Measurements from ENCODE around the gene DAPK1. TPM values are rescaled to one million over a fixed set of nuclear protein-coding genes. Genes with fewer than 3 reads are reported as not detected.
"Not testable (repeated sequence)": the region's sequence is repeated elsewhere in the genome, so short reads cannot be mapped to it uniquely, and the experiment has no call there.

DAPK1 gene
- polyA plus RNA-seq, 6 donors from 2014 or later, result 0.13 to 0.79 (median 0.32) TPM; not detected in 1

DNA sequence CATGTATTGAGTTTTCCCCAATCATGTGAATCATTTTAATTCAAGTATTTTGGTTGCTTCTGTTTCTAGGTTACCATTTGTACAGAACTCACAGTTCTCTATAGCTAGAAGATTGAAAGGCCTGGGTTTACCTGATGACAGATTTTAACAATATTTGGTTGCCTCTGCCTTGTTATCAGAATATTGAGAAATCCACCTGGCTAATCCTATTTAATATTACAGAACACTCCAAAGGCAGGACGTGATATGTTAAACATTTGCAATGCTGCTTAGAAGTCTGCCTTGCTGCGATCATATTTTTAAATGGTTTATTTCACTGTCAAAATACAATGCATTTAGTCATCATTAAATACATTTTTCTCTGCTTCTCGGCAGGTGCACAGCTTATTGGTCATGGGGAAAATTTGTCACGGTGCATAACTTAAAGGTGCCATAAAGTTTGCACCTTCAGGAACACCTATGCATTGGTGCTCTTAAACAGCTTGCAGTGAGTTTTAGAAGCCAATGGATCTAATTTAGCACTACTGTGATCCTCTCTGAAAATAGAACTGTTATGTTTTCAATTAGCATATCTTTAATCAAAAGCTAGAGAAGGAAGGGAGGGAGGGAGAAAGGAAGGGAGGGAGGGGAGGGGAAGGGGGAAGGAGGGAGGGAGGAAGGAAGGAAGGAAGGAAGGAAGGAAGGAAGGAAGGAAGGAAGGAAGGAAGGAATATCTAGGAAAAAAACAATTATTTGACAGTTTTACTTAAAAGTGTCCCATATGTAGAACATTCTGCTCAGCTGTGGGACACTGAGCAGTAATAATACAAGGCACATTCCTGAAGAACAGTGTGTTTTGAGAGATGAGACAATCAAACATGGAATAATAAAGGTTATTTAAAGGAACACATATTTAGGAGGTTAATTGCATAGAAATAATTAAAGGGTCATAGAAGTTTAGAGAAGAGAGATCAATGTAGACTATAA is 15.5 kb upstream of the DAPK1 start:
- no peak for DNase-seq
- H3K4me1 Mint-ChIP-seq, result peaks cover 0 to 10% (median 7%) of the 10 kb centered on the region in 3 donors
- no peak overlapping the region for H3K4me3 Mint-ChIP-seq
- H3K27me3 Mint-ChIP-seq, result no peaks in the 10 kb centered on the region
- H3K27ac Mint-ChIP-seq, result no peak overlapping the region
- H3K36me3 Mint-ChIP-seq, result no peaks in the 10 kb centered on the region
- peaks cover 0 to 7% (median 0%) of the 10 kb centered on the region in 7 donors for H3K9me3 Mint-ChIP-seq
- no peak for ATAC-seq (ENCODE audit: low read depth in 2 of 2)

GRCh38 chr9:87490225-87490624 is 7.4 kb upstream of the DAPK1 start:
- Mint-ChIP-seq H3K4me1 (no peaks in the 10 kb centered on the region), H3K27ac (no peak overlapping the region), H3K36me3 (no peaks in the 10 kb centered on the region), H3K27me3 (peaks cover 9 to 14% (median 10%) of the 10 kb centered on the region in 3 donors), H3K4me3 (no peak overlapping the region), H3K9me3 (peaks cover 0 to 2% (median 0%) of the 10 kb centered on the region in 7 donors)
- ATAC-seq (ENCODE audit: low read depth in 2 of 2), result no peak
- DNase-seq, result no peak

DNA sequence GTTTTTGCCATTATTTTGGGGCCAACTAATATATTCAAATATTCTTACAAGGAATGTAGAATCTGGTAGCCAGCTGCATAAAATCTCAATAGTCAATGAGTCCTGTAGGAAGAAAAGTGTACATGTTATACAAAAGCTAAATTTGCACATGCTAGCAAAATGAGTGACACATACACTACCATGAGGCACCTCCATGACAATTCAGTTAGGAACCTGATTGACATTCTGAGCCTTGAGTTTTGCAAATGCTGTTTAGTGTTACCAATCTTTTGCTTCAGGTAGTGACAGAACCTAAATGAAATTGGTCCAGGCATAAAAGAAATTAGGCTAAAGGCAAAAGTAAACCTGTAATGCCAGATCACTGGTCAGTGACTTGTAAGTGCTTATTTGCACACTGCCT is 6.8 kb upstream of the DAPK1 start:
- no peak overlapping the region for H3K27ac Mint-ChIP-seq
- DNase-seq (no peak), ATAC-seq (ENCODE audit: low read depth in 2 of 2) (no peak)
- no peaks in the 10 kb centered on the region for H3K36me3 Mint-ChIP-seq
- H3K27me3 Mint-ChIP-seq, result peaks cover 16 to 17% (median 16%) of the 10 kb centered on the region in 3 donors
- no peaks in the 10 kb centered on the region for H3K4me1 Mint-ChIP-seq
- H3K9me3 Mint-ChIP-seq, result peaks cover 0 to 4% (median 0%) of the 10 kb centered on the region in 7 donors
- H3K4me3 Mint-ChIP-seq, result no peak overlapping the region

DNA sequence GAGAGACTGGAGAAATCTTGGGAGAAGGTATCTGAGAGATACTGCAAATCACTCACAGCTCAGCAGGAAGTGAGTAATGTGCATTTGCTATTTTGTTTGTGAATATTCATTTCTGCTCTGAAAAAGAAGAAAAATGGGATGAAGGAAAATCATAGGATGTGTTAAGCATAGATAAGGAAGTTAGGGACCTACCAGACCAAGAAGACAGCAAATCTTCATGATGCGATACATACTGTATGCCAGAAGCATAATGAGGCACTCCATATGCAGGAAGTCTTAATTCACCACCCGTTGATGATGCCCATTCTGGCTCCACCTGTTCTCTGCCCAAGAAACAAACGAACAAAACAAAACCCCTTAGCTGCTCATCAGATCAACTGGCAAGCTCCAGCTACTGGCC is 6.1 kb upstream of the DAPK1 start:
- H3K4me3 Mint-ChIP-seq, result no peak overlapping the region
- H3K4me1 Mint-ChIP-seq, result no peaks in the 10 kb centered on the region
- H3K36me3 Mint-ChIP-seq, result no peaks in the 10 kb centered on the region
- no peak for ATAC-seq (ENCODE audit: low read depth in 2 of 2)
- peaks cover 0 to 4% (median 0%) of the 10 kb centered on the region in 7 donors for H3K9me3 Mint-ChIP-seq
- DNase-seq, result no peak
- H3K27me3 Mint-ChIP-seq, result peaks cover 17 to 22% (median 21%) of the 10 kb centered on the region in 3 donors
- no peak overlapping the region for H3K27ac Mint-ChIP-seq

DNA sequence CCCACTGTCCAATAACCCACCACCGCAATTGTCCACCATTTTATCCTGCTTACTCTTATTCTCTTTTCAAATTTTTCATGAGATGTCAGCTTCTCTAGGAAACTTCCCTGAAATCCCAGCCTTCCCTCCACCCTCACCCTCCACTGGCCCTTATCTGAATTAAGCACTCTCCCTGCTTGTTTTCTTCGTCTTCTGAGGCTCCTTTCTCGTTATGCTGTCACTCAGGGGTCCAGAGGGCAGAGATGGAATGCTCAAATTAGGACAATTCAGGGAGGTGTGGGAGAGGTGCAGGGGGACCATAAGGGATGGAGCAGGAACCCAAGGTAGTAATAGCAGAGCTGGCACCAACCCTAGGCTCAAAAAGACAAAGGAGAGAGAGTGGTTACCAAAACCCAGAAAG is 5.0 kb upstream of the DAPK1 start:
- Mint-ChIP-seq H3K36me3 (no peaks in the 10 kb centered on the region), H3K9me3 (peaks cover 0 to 4% (median 0%) of the 10 kb centered on the region in 7 donors), H3K27ac (no peak overlapping the region), H3K4me1 (no peaks in the 10 kb centered on the region), H3K27me3 (peaks cover 24 to 28% (median 25%) of the 10 kb centered on the region in 3 donors), H3K4me3 (no peak overlapping the region)
- DNase-seq (no peak), ATAC-seq (ENCODE audit: low read depth in 2 of 2) (no peak)

- peaks cover 36 to 41% (median 40%) of the 10 kb centered on the region in 3 donors for H3K27me3 Mint-ChIP-seq
- ATAC-seq (ENCODE audit: low read depth in 2 of 2), result no peak
- no peaks in the 10 kb centered on the region for H3K36me3 Mint-ChIP-seq
- no peak overlapping the region for H3K4me3 Mint-ChIP-seq
- DNase-seq, result no peak
- peaks cover 0 to 4% (median 0%) of the 10 kb centered on the region in 7 donors for H3K9me3 Mint-ChIP-seq
- H3K27ac Mint-ChIP-seq, result no peak overlapping the region
- peaks cover 6 to 7% (median 6%) of the 10 kb centered on the region in 3 donors for H3K4me1 Mint-ChIP-seq
Measured at GRCh38 chr9:87494970-87495471, 2.6 kb upstream of the DAPK1 start.

DNA sequence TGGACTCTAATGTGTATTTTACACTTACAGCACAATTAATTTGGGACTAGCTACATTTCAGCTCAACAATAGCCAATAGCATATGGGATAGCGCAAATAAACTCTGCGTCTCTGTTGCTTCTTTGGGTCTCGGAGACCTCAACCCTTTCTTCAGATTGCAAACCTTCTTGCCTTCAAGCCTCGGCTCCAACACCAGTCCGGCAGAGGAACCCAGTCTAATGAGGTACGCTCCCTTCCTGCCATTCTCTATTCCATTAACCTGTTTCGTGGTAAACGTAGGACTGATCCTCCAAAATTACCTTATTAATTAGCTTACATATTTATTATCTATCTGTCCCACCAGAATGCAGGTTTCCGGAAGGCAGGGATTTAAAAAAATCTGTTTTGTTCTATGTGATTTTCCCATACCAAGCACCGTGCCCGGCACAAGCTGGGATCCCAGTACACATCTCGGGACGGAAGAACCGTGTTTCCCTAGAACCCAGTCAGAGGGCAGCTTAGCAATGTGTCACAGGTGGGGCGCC is 525 bp upstream of the DAPK1 start:
- Mint-ChIP-seq H3K27ac (no peak overlapping the region), H3K27me3 (peaks cover 43 to 54% (median 50%) of the 10 kb centered on the region in 3 donors), H3K9me3 (peaks cover 0 to 4% (median 0%) of the 10 kb centered on the region in 7 donors), H3K36me3 (no peaks in the 10 kb centered on the region), H3K4me3 (peak overlapping the region in 5 of 8 donors; percentile 51 to 87 (median 64)), H3K4me1 (peaks cover 6 to 7% (median 6%) of the 10 kb centered on the region in 3 donors)
- DNase-seq, result no peak
- ATAC-seq (ENCODE audit: low read depth in 2 of 2), result no peak

- Mint-ChIP-seq H3K4me3 (peak overlapping the region in 5 of 8 donors; percentile 19 to 83 (median 56)), H3K4me1 (peaks cover 6 to 7% (median 6%) of the 10 kb centered on the region in 3 donors), H3K27me3 (peaks cover 48 to 56% (median 52%) of the 10 kb centered on the region in 3 donors), H3K27ac (no peak overlapping the region), H3K36me3 (no peaks in the 10 kb centered on the region), H3K9me3 (peaks cover 0 to 2% (median 0%) of the 10 kb centered on the region in 7 donors)
- no peak for ATAC-seq (ENCODE audit: low read depth in 2 of 2)
- no peak for DNase-seq
Measured at GRCh38 chr9:87498046-87498810, 561 bp downstream of the DAPK1 start.

DNA sequence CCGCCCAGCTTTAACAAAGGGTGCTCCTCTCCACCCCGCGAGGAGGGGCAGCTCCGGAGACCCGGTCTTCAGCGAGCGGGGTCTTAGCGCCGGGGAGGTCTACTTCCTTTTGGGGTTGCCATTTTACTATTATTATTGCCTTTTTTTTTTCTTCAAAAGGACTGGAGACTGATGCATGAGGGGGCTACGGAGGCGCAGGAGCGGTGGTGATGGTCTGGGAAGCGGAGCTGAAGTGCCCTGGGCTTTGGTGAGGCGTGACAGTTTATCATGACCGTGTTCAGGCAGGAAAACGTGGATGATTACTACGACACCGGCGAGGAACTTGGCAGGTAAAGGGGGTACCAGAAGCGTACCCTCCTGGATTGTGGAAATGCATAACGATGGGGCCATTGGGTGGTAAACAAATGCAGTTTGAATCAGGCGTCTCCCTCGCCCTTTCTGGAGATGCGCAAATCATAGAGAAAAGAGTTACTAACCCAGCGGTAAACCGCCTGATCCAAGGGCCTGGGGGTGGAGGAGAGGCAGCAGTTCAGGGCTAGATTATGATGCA is 1.2 kb downstream of the DAPK1 start:
- Mint-ChIP-seq H3K36me3 (no peaks in the 10 kb centered on the region), H3K9me3 (peaks cover 0 to 2% (median 0%) of the 10 kb centered on the region in 7 donors), H3K27me3 (peaks cover 50 to 62% (median 54%) of the 10 kb centered on the region in 3 donors), H3K4me3 (peak overlapping the region in 4 of 8 donors; percentile 45 to 83 (median 64)), H3K27ac (peak overlapping the region in 1 of 6 donors; percentile 83), H3K4me1 (peaks cover 6 to 7% (median 6%) of the 10 kb centered on the region in 3 donors)
- DNase-seq, result no peak
- ATAC-seq (ENCODE audit: low read depth in 2 of 2), result no peak

DNA sequence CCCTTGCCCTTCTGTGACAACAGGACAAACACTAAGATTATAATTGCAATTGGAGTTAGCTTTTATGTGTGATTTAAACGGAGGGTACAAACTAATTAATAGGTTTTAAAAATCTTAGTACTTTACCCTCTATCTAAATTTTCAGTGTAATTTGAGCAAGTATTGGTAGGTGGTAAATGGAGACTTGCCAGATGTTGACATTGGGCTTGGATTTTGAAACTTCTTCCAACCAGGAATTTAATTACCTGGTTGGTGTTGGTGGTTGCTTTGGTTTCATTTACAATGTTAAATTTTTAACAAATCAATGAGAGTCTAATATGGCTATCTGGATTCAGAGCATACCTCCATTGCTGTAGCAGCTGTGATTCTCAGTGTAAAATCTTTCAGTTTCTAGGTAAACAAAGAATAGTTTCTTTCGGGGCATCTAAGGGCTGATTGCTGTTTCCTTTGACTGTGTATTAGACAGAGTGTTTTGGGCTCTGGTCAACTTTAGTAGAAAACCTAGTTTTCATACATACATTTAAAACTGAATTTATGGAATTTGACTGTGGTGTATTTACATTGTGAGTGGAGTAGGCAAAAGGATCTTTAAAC is 1.9 kb downstream of the DAPK1 start:
- Mint-ChIP-seq H3K27me3 (peaks cover 52 to 69% (median 54%) of the 10 kb centered on the region in 3 donors), H3K4me3 (peak overlapping the region in 4 of 8 donors; percentile 45 to 83 (median 64)), H3K36me3 (no peaks in the 10 kb centered on the region), H3K4me1 (peaks cover 6 to 7% (median 6%) of the 10 kb centered on the region in 3 donors), H3K27ac (no peak overlapping the region), H3K9me3 (peaks cover 0 to 2% (median 0%) of the 10 kb centered on the region in 7 donors)
- ATAC-seq (ENCODE audit: low read depth in 2 of 2) (no peak), DNase-seq (no peak)

DNA sequence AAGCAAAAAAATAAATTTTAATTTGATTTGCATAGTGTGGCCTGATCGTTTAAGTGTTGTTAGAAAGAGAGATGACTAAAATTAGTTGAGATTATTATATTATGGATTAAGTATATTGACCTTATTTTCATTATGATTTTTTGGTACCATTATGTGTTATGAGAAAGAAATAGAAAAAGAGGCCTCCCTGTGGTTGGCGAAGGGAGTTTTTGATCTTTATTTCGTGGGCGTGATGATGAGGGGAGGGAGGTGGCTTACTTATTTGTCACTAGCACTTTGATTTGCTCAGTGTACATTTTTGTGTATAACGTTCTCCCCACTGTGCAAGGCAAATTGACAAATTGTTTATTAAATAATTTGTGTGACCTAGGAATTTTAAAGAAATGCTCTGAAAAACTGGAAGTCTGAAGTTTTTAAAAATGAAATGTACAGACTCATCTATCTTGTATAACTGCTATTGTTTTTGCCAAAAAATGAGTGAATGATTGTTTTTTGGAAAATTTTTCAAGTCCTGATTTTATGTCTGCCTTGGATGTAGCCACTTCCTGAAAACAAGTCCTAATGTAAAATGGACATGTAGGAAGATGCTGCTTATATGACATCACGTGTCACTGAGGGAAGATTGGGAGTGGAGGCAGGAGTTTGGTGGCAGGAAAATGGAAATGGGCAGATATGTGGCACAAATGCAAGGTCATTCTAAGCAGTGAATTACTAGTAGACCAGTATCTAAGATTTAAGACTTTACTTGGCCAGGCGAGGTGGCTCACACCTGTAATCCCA is 3.0 kb downstream of the DAPK1 start:
- DNase-seq (no peak), ATAC-seq (ENCODE audit: low read depth in 2 of 2) (no peak)
- no peaks in the 10 kb centered on the region for H3K36me3 Mint-ChIP-seq
- no peak overlapping the region for H3K4me3 Mint-ChIP-seq
- H3K9me3 Mint-ChIP-seq, result peaks cover 0 to 1% (median 0%) of the 10 kb centered on the region in 7 donors
- peaks cover 48 to 65% (median 48%) of the 10 kb centered on the region in 3 donors for H3K27me3 Mint-ChIP-seq
- H3K4me1 Mint-ChIP-seq, result peaks cover 6 to 7% (median 6%) of the 10 kb centered on the region in 3 donors
- no peak overlapping the region for H3K27ac Mint-ChIP-seq

DNA sequence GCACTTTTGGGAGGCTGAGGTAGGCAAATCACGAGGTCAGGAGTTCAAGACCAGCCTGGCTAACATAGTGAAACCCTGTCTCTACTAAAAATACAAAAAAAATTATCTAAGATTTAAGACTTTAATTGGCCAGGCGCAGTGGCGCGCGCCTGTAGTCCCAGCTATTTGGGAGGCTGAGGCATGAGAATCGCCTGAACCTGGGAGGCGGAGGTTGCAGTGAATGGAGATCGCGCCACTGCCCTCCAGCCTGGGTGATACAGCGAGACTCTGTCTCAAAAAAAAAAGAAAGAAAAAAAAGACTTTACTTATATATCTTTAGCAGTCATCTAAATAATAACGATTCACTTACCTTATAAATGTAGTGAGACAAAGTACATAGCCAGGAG is 3.6 kb downstream of the DAPK1 start:
- not testable (repeated sequence) for H3K27ac Mint-ChIP-seq; ATAC-seq (ENCODE audit: low read depth in 2 of 2); H3K4me1 Mint-ChIP-seq; H3K9me3 Mint-ChIP-seq; H3K4me3 Mint-ChIP-seq; DNase-seq; H3K36me3 Mint-ChIP-seq
- H3K27me3 Mint-ChIP-seq, result peaks cover 42 to 61% (median 43%) of the 10 kb centered on the region in 3 donors
